Hematopoietic multipotent progenitor cell treated with erythropoietin and hydrocortisone succinate and interleukin-3 and kit ligand, for 15 days (in vitro differentiated cells): Measurements from ENCODE around the gene IL17D.
"Not testable (repeated sequence)": the region's sequence is repeated elsewhere in the genome, so short reads cannot be mapped to it uniquely, and the experiment has no call there.

Experiments used
- DNase-seq: peaks from one replicate; pipeline ENCODE4 v3.0.0-alpha.2; 2015; ENCODE audit warnings: low spot score

Gene IL17D

GRCh38 chr13:20719783-20720182, 16.3 kb downstream of the IL17D start:
- no peak for DNase-seq

GRCh38 chr13:20720499-20720898, 17.0 kb downstream of the IL17D start:
- no peak for DNase-seq

DNA sequence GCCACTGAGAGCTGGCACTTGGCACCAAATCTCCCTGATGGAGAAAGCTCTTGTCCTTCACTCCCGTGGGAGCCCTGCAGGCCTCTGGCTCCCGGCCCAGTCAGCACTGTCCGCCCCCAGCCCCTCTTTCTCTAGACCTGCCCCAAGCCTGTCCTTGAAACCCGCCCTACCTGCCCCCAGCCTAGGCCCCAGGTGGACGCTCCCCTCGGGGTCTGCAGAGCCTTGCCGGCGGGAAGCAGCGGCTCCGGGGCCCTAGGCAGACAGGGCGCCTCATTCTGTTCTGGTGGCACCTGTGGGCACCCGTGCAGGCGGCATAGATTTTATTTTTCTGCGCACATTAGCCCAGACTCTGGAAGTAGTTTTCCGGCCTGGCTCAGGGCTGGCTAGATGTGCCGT, 17.6 kb downstream of the IL17D start:
- no peak for DNase-seq

GRCh38 chr13:20721454-20722357, 18.2 kb downstream of the IL17D start:
- peak; percentile 70 for DNase-seq

- no peak for DNase-seq
These were observed 24.4 kb downstream of the IL17D start for GRCh38 chr13:20727856-20728255.

GRCh38 chr13:20728579-20729311, 25.2 kb downstream of the IL17D start:
- DNase-seq: no peak

GRCh38 chr13:20729633-20730585, 26.4 kb downstream of the IL17D start:
- no peak for DNase-seq

DNA sequence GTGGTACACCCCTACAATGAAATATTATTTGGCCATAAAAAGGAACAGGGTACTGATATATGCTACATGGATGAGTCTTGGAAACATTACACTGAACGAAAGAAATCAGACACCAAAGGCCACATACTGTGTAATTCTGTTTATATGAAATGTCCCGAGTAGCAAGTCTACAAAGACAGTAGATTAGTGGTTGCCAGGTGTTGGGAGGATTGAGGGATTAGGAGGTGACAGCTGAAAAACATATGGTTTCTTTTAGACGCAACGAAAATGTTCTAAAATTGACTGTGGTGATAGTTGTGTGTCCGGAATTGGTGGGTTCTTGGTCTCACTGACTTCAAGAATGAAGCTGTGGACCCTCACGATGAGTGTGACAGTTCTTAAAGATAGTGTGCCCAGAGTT, 35.1 kb downstream of the IL17D start:
- no peak for DNase-seq

DNA sequence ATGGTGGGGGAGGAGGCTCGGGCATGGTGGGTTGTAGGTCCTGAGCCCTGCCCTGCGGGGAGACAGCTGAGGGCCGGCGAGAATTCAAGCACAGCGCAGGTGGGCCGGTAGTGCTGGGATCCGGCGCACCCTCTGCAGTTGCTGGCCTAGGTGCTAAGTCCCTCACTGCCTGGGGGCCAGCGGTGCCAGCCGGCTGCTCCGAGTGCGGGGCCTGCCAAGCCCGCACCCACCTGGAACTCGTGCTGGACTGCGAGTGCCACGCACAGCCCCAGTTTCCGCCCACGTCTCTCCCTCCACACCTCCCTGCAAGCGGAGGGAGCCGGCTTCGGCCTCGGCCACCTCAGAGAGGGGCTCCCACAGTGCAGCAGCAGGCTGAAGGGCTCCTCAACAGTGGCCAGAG, 36.5 kb downstream of the IL17D start:
- no peak for DNase-seq

DNA sequence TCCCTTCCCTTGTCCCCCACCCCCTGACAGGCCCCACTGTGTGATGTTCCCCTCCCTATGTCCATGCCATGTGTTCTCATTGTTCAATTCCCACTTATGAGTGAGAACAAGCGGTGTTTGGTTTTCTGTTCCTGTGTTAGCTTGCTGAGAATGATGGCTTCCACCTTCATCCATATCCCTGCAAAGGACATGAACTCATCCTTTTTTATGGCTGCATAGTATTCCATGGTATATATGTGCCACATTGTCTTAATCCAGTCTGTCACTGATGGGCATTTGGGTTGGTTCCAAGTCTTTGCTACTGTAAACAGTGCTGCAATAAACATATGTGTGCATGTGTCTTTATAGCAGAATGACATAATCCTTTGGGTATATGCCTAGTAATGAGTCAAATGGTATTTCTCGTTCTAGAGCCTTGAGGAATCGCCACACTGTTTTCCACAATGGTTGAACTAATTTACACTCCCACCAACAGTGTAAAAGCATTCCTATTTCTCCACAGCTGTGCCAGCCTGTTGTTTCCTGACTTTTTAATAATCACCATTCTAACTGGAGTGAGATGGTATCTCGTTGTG, 40.4 kb downstream of the IL17D start:
- not testable (repeated sequence) for DNase-seq

- DNase-seq: no peak
These were observed 45.9 kb downstream of the IL17D start for GRCh38 chr13:20749377-20749776.

- DNase-seq: no peak
These were observed 50.5 kb downstream of the IL17D start for GRCh38 chr13:20754009-20754408.

DNA sequence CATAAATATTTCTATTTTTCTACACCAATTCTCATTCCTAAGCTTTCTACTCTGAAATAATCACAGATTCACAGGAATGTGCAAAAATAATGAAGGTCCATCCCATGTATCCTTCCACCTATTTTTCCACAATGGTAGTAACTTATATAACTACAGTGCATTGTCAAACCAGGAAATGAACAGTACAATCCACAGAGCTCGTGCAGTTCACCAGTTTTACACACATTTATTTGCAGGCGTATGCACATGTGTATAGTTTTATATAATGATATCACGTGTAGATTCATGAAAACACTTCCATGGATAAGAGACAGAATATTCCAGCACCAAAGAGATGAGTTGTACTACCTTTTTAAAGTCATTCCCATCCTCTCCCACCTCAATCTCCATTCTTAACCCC, 57.4 kb downstream of the IL17D start:
- no peak for DNase-seq

GRCh38 chr13:20767309-20767943, 63.9 kb downstream of the IL17D start:
- no peak for DNase-seq

- DNase-seq: no peak
These were observed 65.6 kb downstream of the IL17D start for GRCh38 chr13:20769091-20769490.

- DNase-seq: no peak
These were observed 66.3 kb downstream of the IL17D start for GRCh38 chr13:20769834-20770233.
